ENCODE results near the gene PLK4. TPM values are rescaled to one million over a fixed set of nuclear protein-coding genes. Genes with fewer than 3 reads are reported as not detected.
A peak's percentile ranks its signal among the peaks of the same experiment; 100 is the strongest.

PLK4 gene
- total RNA-seq, 3 donors from 2014 or later, result 0.66 to 2.3 (median 1.4) TPM

GRCh38 chr4:127846061-127846460 lies 34.6 kb upstream of the PLK4 start:
- TF ChIP-seq CTCF (IDR thresholded peaks at IDR 0.05) (no peak), POLR2AphosphoS5 (IDR thresholded peaks at IDR 0.05) (no peak), POLR2A (IDR thresholded peaks at IDR 0.05) (no peak)
- peaks cover 19 to 34% of the 10 kb centered on the region in 2 donors for H3K9me3 ChIP-seq
- DNase-seq (ENCODE audit: low spot score in 2 of 2), result no peak
- no peak overlapping the region for H3K27ac ChIP-seq
- intact Hi-C loops (cut with DNase I; ENCODE audit: low total_unique reads), result no loop called here
- no peak overlapping the region for H3K4me3 ChIP-seq
- no peaks in the 10 kb centered on the region for H3K36me3 ChIP-seq
- H3K4me1 ChIP-seq, result no peaks in the 10 kb centered on the region
- no peaks in the 10 kb centered on the region for H3K27me3 ChIP-seq

- no peak for DNase-seq (ENCODE audit: low spot score in 2 of 2)
- intact Hi-C loops (cut with DNase I; ENCODE audit: low total_unique reads), result no loop called here
- Histone ChIP-seq H3K4me1 (no peaks in the 10 kb centered on the region), H3K27me3 (no peaks in the 10 kb centered on the region), H3K27ac (no peak overlapping the region), H3K4me3 (no peak overlapping the region), H3K9me3 (peaks cover 19 to 41% of the 10 kb centered on the region in 2 donors), H3K36me3 (no peaks in the 10 kb centered on the region)
- TF ChIP-seq POLR2A (IDR thresholded peaks at IDR 0.05) (no peak), POLR2AphosphoS5 (IDR thresholded peaks at IDR 0.05) (no peak), CTCF (IDR thresholded peaks at IDR 0.05) (no peak)
Measured at GRCh38 chr4:127846765-127847164, 33.9 kb upstream of the PLK4 start.

- no peak for DNase-seq (ENCODE audit: low spot score in 2 of 2)
- intact Hi-C loops (cut with DNase I; ENCODE audit: low total_unique reads), result no loop called here
- H3K36me3 ChIP-seq, result no peaks in the 10 kb centered on the region
- no peaks in the 10 kb centered on the region for H3K4me1 ChIP-seq
- H3K27ac ChIP-seq, result no peak overlapping the region
- no peaks in the 10 kb centered on the region for H3K27me3 ChIP-seq
- H3K9me3 ChIP-seq, result peaks cover 30 to 60% of the 10 kb centered on the region in 2 donors
- no peak overlapping the region for H3K4me3 ChIP-seq
- no peak for TF ChIP-seq POLR2A (IDR thresholded peaks at IDR 0.05)
- TF ChIP-seq CTCF (IDR thresholded peaks at IDR 0.05), result no peak
- no peak for TF ChIP-seq POLR2AphosphoS5 (IDR thresholded peaks at IDR 0.05)
Measured at GRCh38 chr4:127849505-127850234, 31.0 kb upstream of the PLK4 start.

- Histone ChIP-seq H3K27ac (no peak overlapping the region), H3K9me3 (peaks cover 28 to 54% of the 10 kb centered on the region in 2 donors), H3K27me3 (no peaks in the 10 kb centered on the region), H3K4me1 (no peaks in the 10 kb centered on the region), H3K36me3 (no peaks in the 10 kb centered on the region), H3K4me3 (no peak overlapping the region)
- DNase-seq (ENCODE audit: low spot score in 2 of 2), result no peak
- intact Hi-C loops (cut with DNase I; ENCODE audit: low total_unique reads), result no loop called here
- no peak for TF ChIP-seq POLR2A (IDR thresholded peaks at IDR 0.05)
- no peak for TF ChIP-seq CTCF (IDR thresholded peaks at IDR 0.05)
- no peak for TF ChIP-seq POLR2AphosphoS5 (IDR thresholded peaks at IDR 0.05)
Measured at GRCh38 chr4:127852661-127853060, 28.0 kb upstream of the PLK4 start.

GRCh38 chr4:127856196-127856812 lies 24.4 kb upstream of the PLK4 start:
- DNase-seq (ENCODE audit: low spot score in 2 of 2), result no peak
- Histone ChIP-seq H3K27ac (peak overlapping the region in 1 of 2 donors; percentile 48), H3K4me3 (no peak overlapping the region), H3K9me3 (peaks cover 13 to 29% of the 10 kb centered on the region in 2 donors), H3K27me3 (no peaks in the 10 kb centered on the region), H3K4me1 (no peaks in the 10 kb centered on the region), H3K36me3 (no peaks in the 10 kb centered on the region)
- intact Hi-C loops (cut with DNase I; ENCODE audit: low total_unique reads), result no loop called here
- TF ChIP-seq POLR2A (IDR thresholded peaks at IDR 0.05) (no peak), CTCF (IDR thresholded peaks at IDR 0.05) (no peak), POLR2AphosphoS5 (IDR thresholded peaks at IDR 0.05) (no peak)
